Dermis microvascular lymphatic vessel endothelial cell (primary cell): ENCODE results near the gene ZNF135. TPM values are rescaled to one million over a fixed set of nuclear protein-coding genes. Genes with fewer than 3 reads are reported as not detected.
A peak's percentile ranks its signal among the peaks of the same experiment; 100 is the strongest.

ENCODE experiments used
- DNase-seq, 2 donors: peaks; one replicate each; pipeline versions ENCODE4 v3.0.0 to v3.0.0-alpha.2; 2010; ENCODE audit warnings: low read depth in 2 of 2
- total RNA-seq: library from RNA; depleted of rRNA; stranded (reverse); fragments of >200 nt; gene quantifications from 2 replicates; pipeline ENCODE4 v1.2.1, GENCODE V29; 2014

ZNF135 gene
- total RNA-seq, 1 donor from 2014 or later = 0.64 TPM

- DNase-seq = no peak
Observed at GRCh38 chr19:58046856-58047255, 12.2 kb upstream of the ZNF135 start.

DNA sequence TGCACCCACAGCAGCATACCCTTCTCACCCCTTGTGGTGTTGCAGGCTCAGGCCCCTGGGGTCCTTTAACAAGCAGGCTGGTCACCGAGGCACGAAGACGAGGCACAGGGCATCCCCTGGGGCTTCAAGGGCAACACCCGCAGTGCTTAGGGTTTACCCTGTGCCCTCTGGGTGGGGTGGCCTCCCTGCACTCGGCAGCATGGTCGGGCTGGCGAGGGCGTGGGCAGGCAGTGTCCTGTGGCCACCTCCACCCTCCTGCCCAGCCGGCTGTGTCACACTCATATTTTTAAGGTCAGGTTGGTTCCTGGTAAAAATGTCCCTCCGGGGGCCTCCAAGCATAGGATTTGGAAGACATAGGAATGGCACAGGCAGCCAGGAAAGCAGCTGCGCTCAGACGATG, 11.4 kb upstream of the ZNF135 start:
- DNase-seq = no peak

GRCh38 chr19:58052256-58052655, 6.8 kb upstream of the ZNF135 start:
- DNase-seq = no peak

GRCh38 chr19:58053480-58054156, 5.5 kb upstream of the ZNF135 start:
- no peak for DNase-seq

- DNase-seq = peak in 1 of 2 donors; percentile 5
Observed at GRCh38 chr19:58054901-58055874, 3.9 kb upstream of the ZNF135 start.

GRCh38 chr19:58056261-58056660, 2.8 kb upstream of the ZNF135 start:
- DNase-seq = no peak

DNA sequence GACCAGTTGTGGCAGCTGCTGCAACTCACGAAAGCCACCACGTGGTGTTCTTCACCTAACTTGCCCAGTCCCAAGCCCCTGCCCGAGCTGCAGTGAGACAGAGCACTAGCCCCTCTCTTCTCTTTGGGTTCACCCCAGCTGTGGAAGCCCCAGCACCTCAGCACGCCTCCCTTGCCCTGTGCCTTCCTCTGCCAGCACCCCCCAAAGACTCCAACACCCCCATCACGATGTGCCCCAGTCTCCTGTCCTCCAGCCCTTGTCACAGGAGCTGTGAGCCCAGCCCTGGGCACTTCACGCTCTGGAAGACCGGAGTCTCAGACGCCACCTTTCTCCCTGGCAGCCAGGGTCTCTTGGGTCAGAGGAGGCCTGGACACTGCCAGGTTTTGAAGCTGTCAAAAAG, 2.2 kb upstream of the ZNF135 start:
- no peak for DNase-seq

- no peak for DNase-seq
Observed at GRCh38 chr19:58058467-58058866, 615 bp upstream of the ZNF135 start.

GRCh38 chr19:58059671-58060078, 593 bp downstream of the ZNF135 start:
- no peak for DNase-seq

- no peak for DNase-seq
Observed at GRCh38 chr19:58060231-58060630, 1.1 kb downstream of the ZNF135 start.

DNA sequence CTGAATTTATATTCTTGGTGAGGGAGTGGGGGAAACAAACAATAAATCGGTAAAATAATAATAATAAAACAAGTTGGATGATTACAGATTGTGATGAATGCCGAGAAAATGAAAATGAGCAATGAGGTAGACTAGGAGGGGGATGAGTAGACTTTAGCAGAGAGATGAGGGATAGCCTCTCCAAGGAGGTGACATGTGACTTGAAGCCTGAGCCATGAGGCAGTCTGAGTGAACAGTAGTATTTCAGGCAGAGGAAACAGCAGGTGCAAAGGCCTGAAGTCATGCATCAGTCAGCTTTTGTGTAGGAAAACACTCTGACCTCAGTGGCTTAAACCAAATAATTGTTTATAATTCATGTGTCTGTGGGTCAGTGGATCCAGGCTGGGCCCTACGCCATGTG, 4.6 kb downstream of the ZNF135 start:
- no peak for DNase-seq

DNA sequence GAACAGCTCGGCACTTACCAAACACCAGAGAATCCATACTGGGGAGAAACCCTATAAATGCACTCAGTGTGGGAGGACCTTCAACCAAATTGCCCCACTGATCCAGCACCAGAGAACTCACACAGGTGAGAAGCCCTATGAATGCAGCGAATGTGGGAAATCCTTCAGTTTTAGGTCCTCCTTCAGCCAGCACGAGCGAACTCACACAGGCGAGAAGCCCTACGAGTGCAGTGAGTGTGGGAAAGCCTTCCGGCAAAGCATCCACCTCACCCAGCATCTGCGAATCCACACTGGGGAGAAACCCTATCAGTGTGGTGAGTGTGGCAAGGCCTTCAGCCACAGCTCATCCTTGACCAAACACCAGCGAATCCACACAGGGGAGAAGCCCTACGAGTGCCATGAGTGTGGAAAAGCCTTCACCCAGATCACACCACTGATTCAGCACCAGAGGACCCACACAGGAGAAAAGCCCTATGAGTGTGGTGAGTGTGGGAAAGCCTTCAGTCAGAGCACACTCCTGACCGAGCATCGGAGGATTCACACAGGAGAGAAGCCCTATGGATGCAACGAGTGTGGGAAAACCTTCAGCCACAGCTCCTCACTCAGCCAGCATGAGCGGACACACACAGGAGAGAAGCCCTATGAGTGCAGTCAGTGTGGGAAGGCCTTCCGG, 8.3 kb downstream of the ZNF135 start:
- no peak for DNase-seq

DNA sequence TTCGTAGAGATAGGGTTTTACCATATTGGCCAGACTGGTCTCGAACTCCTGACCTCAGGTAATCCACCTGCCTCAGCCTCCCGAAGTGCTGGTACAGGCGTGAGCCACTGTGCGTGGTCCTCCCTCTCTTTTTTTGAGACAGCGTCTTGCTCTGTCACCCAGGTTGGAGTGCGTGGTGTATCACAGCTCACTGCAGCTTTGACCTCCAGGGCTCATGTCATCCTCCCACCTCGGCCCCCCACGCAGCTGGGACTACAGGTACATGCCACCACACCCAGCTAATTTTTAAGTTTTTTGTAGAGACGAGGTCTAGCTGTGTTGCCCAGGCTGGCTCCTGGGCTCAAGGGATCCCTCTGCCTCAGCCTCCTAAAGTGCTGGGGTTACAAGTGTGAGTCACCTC, 20.7 kb downstream of the ZNF135 start:
- no peak for DNase-seq

- no peak for DNase-seq
Observed at GRCh38 chr19:58083021-58083420, 23.9 kb downstream of the ZNF135 start.

DNA sequence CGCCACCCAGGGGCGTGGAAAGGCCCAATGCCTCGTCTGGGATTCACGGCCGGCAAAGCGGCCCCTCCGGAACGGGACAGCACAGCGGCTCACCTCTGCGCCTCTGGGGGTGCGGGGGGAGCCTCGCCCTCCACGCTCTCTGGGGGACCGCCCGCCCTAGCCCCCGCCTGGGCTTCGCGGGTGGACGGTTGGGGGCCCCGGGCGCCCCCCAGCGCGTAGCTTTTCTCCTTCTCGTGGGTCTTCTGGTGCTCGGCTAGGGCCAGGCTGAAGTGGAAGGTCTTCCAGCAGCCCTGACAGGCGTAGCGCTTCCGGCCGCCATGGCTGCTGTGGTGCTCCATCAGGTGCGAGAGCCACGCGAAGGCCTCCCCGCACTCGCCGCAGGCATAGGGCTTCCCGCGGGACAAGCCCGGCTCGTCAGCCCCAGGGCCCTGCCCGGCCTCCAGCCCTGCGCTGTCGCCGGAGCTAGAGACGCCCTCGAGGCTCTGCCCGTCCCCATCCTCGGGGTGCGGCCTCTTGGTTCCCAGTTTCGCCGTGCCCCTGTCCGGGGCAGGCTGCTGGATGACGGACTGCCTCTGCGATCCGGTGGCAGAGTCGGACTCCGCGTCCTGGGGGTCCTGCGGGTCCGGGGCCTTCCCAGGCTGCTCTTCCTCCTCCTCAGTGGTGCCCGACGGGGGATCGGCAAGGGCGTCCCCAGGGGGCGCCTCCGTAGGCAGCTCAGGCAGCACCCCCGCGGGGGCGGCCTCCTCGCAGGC, 25.7 kb downstream of the ZNF135 start:
- no peak for DNase-seq

DNA sequence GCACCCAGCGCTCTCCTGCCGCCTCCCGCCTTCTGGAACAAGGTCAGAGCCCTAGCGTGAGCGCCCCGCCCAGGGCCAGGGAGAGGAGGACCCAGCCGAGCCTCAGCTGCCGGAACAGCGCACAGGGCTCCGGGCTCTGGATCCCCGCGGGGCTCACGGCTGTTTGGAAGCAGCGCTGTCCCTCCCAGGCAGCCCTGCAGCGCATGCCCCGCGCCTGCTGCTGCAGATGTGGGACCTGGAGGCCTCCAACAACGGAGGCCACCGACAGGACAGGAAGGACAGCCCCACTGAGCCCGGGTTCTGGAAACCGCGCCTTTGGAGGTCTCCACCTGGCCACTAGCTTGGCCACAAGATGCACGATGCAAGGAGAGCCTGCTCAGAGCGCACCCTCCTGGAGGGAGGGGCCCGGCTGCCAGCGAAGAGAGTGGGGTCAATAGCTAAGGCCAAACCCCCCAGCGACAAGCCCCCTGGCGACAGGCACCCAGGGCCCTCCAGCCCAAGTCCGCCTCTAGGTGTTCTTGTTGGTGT, 26.3 kb downstream of the ZNF135 start:
- no peak for DNase-seq

- no peak for DNase-seq
Observed at GRCh38 chr19:58086825-58087710, 28.0 kb downstream of the ZNF135 start.

GRCh38 chr19:58088521-58089052, 29.5 kb downstream of the ZNF135 start:
- no peak for DNase-seq

GRCh38 chr19:58089846-58090245, 30.8 kb downstream of the ZNF135 start:
- DNase-seq = no peak
